Loucy (cell line): Measurements from ENCODE around the gene MISP3.
"Not testable (repeated sequence)": the region's sequence is repeated elsewhere in the genome, so short reads cannot be mapped to it uniquely, and the experiment has no call there.

Experiments
- H2AFZ ChIP-seq: fragments of 200-600 bp; sonication (generic); 2 replicates; pipeline ENCODE4 v1.6.0; 2016; ENCODE audit warnings: antibody characterized with exemption, mild to moderate bottlenecking, low read length, moderate library complexity
- H3F3A ChIP-seq: fragments of 200-600 bp; 2 replicates; pipeline ENCODE4 v1.6.0; 2016; ENCODE audit warnings: antibody characterized with exemption, low read depth, mild to moderate bottlenecking
- H3K27me3 ChIP-seq: fragments of 200-600 bp; sonication (generic); 2 replicates; pipeline ENCODE4 v1.6.1; 2014; ENCODE audit warnings: low read length, mild to moderate bottlenecking; ENCODE audit not compliant: insufficient read depth, poor library complexity, severe bottlenecking
- H3K36me3 ChIP-seq: fragments of 200-600 bp; sonication (generic); 2 replicates; pipeline ENCODE4 v1.6.1; 2016; ENCODE audit warnings: low read length; ENCODE audit not compliant: insufficient read depth
- H3K4me1 ChIP-seq: fragments of 200-600 bp; sonication (generic); 2 replicates; pipeline ENCODE4 v1.5.1; 2014; ENCODE audit warnings: low read length, mild to moderate bottlenecking; ENCODE audit not compliant: insufficient read depth, poor library complexity, severe bottlenecking
- H3K4me2 ChIP-seq: fragments of 200-600 bp; sonication (generic); 2 replicates; pipeline ENCODE4 v1.6.0; 2014; ENCODE audit warnings: antibody characterized with exemption, low read length, low read depth, mild to moderate bottlenecking; ENCODE audit not compliant: poor library complexity, severe bottlenecking
- H3K4me3 ChIP-seq: fragments of 200-600 bp; sonication (generic); 2 replicates; pipeline ENCODE4 v1.5.1; 2014; ENCODE audit warnings: low read length, mild to moderate bottlenecking, mixed read lengths; ENCODE audit not compliant: poor library complexity, severe bottlenecking
- H3K79me2 ChIP-seq: fragments of 200-600 bp; sonication (generic); 2 replicates; pipeline ENCODE4 v1.6.1; 2014; ENCODE audit warnings: low read length; ENCODE audit not compliant: insufficient read depth
- H3K9ac ChIP-seq: fragments of 200-600 bp; sonication (generic); 2 replicates; pipeline ENCODE4 v1.6.0; 2014; ENCODE audit warnings: mild to moderate bottlenecking, low read depth, low read length, moderate library complexity; ENCODE audit not compliant: poor library complexity, severe bottlenecking
- H3K9me2 ChIP-seq: fragments of 200-600 bp; sonication (generic); replicated peaks from 2 replicates; pipeline ENCODE4 v1.6.1; 2016; ENCODE audit warnings: low read depth, low read length, mixed read lengths
- H3K9me3 ChIP-seq: fragments of 200-600 bp; sonication (generic); 2 replicates; pipeline ENCODE4 v1.6.1; 2014; ENCODE audit warnings: mild to moderate bottlenecking, antibody characterized with exemption, low read length, low read depth; ENCODE audit not compliant: insufficient read depth
- H4K20me1 ChIP-seq: fragments of 200-600 bp; sonication (generic); 2 replicates; pipeline ENCODE4 v1.6.0; 2014; ENCODE audit warnings: antibody characterized with exemption, low read length, mild to moderate bottlenecking; ENCODE audit not compliant: insufficient read depth, poor library complexity, severe bottlenecking
- CTCF ChIP-seq: fragments of 200-600 bp; sonication (generic); conservative IDR thresholded peaks from 2 replicates; pipeline ENCODE4 v1.5.1; 2014; ENCODE audit warnings: mild to moderate bottlenecking, antibody characterized with exemption, low read length
- EZH2phosphoT487 ChIP-seq: fragments of 200-600 bp; IDR thresholded peaks from 2 replicates; pipeline ENCODE4 v1.6.1; 2018; ENCODE audit warnings: antibody characterized with exemption, mild to moderate bottlenecking, moderate library complexity, borderline replicate concordance

The MISP3 gene

GRCh38 chr19:14072535-14073260 lies at the start of gene MISP3:
Gene MISP3 (plus strand): TSS chr19:14072786. CDS start chr19:14073310, 524 bp downstream.
- Histone ChIP-seq H3K27me3 (no peaks in the 10 kb centered on the region), H3K4me2 (peak within 1 kb of the TSS; percentile 97), H3K9me3 (no peaks in the 10 kb centered on the region), H3K9me2 (no peaks in the 10 kb centered on the region), H3F3A (no peaks in the 10 kb centered on the region), H4K20me1 (no peaks in the 10 kb centered on the region), H3K4me3 (peak within 1 kb of the TSS; percentile 84), H2AFZ (peak within 1 kb of the TSS; percentile 95), H3K36me3 (no peaks in the 10 kb centered on the region), H3K9ac (peak within 1 kb of the TSS; percentile 79), H3K79me2 (peaks cover 8% of the 10 kb centered on the region; the same call in 1 of the 2 replicates), H3K4me1 (peaks cover 17% of the 10 kb centered on the region)
- TF ChIP-seq EZH2phosphoT487 (no peak), CTCF (no peak)

DNA sequence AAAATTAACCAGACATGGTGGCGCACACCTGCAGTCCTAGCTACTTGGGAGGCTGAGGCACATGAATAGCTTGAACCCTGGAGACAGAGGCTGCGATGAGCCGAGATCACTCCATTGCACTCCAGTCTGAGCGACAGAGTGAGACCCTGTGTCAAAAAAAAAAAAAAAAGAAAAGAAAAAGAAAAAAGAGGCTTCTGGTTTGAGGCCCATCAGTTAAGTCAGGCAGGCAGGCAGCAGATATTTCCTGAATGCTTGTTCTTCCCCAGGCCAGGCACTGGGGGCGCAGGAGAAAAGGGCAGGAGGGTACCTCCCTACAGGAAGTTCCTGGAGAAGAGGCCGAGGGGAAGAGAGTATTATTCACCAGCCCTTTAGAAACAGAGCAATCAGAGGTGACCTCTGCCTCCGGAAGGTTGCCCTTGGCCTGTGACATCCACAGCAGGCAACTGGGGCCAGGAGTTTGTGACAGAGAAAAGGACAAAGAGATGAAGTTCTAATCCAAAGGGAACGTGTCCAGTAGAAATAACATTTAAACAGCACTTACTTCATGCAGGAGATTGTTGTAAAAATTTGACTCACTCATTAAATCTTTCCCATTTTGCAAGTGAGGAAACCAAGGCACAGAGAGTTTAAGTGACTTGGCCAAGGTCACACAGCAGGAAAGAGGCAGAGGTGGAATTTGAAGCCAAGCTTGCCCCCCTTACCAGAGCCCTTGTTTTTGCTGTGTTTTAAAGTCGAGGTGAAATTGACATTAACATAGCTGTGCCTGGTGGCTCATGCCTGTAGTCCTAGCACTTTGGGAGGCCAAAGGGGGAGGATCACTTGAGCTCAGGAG lies 49.0 kb upstream of the MISP3 start:
- peak overlapping the region; percentile 58 for H2AFZ ChIP-seq
- no peaks in the 10 kb centered on the region for H3K27me3 ChIP-seq
- H3K4me1 ChIP-seq, result peaks cover 4% of the 10 kb centered on the region
- H3K9me3 ChIP-seq, result no peaks in the 10 kb centered on the region
- peak overlapping the region; percentile 38 for H3K4me2 ChIP-seq
- peak overlapping the region; percentile 12 for H3K9ac ChIP-seq
- no peaks in the 10 kb centered on the region for H3K79me2 ChIP-seq
- H3K4me3 ChIP-seq, result no peak overlapping the region
- TF ChIP-seq EZH2phosphoT487, result no peak
- TF ChIP-seq CTCF, result peak; percentile 64
- H3K9me2 ChIP-seq, result no peaks in the 10 kb centered on the region
- H3F3A ChIP-seq, result no peaks in the 10 kb centered on the region; the same call in 1 of the 2 replicates
- H4K20me1 ChIP-seq, result no peaks in the 10 kb centered on the region
- H3K36me3 ChIP-seq, result no peaks in the 10 kb centered on the region

DNA sequence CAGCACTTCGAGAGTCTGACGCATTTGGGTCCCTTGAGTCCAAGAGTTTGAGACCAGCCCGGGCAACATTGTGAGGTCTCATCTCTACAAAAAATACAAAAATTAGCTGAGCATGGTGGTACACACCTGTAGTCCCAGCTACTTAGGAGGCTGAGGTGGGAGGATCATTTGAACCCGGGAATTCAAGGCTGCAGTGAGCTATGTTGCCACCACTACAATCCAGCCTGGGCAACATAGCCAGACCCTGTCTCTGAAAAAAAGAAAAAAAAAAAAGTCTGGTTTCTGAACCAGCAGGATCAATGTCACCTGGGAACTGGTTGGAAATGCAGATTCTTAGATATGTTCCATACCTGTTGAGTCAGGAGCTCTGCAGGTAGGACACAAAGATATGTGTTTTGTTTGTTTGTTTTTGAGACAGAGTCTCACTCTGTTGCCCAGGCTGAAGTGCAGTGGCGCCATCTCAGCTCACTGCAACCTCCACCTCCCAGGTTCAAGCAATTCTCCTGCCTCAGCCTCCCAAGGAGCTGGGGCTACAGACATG lies 45.9 kb upstream of the MISP3 start:
- H3K27me3 ChIP-seq, H2AFZ ChIP-seq: not testable (repeated sequence)

More for the DNA sequence above, 45.9 kb upstream of the MISP3 start:
- H3K36me3 ChIP-seq, H3F3A ChIP-seq, H3K79me2 ChIP-seq, H3K4me3 ChIP-seq, H3K9me3 ChIP-seq, H3K9ac ChIP-seq, H3K4me1 ChIP-seq, H3K9me2 ChIP-seq, H3K4me2 ChIP-seq, H4K20me1 ChIP-seq: not testable (repeated sequence)
